ENCODE results near the gene TMPRSS13. TPM values are rescaled to one million over a fixed set of nuclear protein-coding genes. Genes with fewer than 3 reads are reported as not detected.

The TMPRSS13 gene
- total RNA-seq, 1 experiment from 2014 or later: 0.50 TPM

GRCh38 chr11:117915672-117916235 is 13.4 kb downstream of the TMPRSS13 start:
- Mint-ChIP-seq H3K4me3 (no peak overlapping the region), H3K36me3 (ENCODE audit: insufficient read depth in 1 of 3, low read depth in 3 of 3) (no peaks in the 10 kb centered on the region), H3K27ac (no peak overlapping the region), H3K4me1 (peaks cover 0 to 8% of the 10 kb centered on the region in 2 experiments), H3K9me3 (no peaks in the 10 kb centered on the region), H3K27me3 (ENCODE audit: low read depth) (peaks cover 17% of the 10 kb centered on the region)
- Histone ChIP-seq H3T11ph (ENCODE audit: low read length) (no peak overlapping the region), H3K9ac (ENCODE audit: extremely low read depth, insufficient read length, low read length) (no peak overlapping the region), H3K18ac (ENCODE audit: insufficient read length, low read depth, low read length) (no peak overlapping the region), H3K79me1 (ENCODE audit: insufficient read depth, low read depth, low read length, poor library complexity, severe bottlenecking) (no peaks in the 10 kb centered on the region), H2BK5ac (ENCODE audit: insufficient read length, low read length) (no peak overlapping the region), H4K91ac (ENCODE audit: insufficient read length, low read depth, low read length) (no peak overlapping the region), H2AFZ (ENCODE audit: low read length) (no peak overlapping the region), H4K5ac (ENCODE audit: insufficient read length, low read depth, low read length) (no peak overlapping the region), H4K8ac (replicated peaks; ENCODE audit: insufficient read length, low read depth, low read length) (no peak overlapping the region), H3K23me2 (ENCODE audit: insufficient read length, low read depth, low read length, poor library complexity, severe bottlenecking) (no peaks in the 10 kb centered on the region), H3K79me2 (ENCODE audit: insufficient read depth, low read length) (no peaks in the 10 kb centered on the region), H4K20me1 (ENCODE audit: control insufficient read depth, insufficient read depth, insufficient read length) (no peaks in the 10 kb centered on the region), H2BK120ac (ENCODE audit: low read depth, low read length, poor library complexity, severe bottlenecking) (no peak overlapping the region), H3K23ac (ENCODE audit: insufficient read length, low read depth, low read length) (no peak overlapping the region), H2BK15ac (ENCODE audit: low read depth, low read length) (no peak overlapping the region), H3K56ac (ENCODE audit: insufficient read length, low read depth, low read length) (no peak overlapping the region), H3K4me1 (ENCODE audit: insufficient read depth, low read length) (no peaks in the 10 kb centered on the region), H2AK5ac (ENCODE audit: insufficient read length, low read length) (no peak overlapping the region), H2BK12ac (ENCODE audit: insufficient read length, low read depth, low read length) (no peak overlapping the region), H3K27me3 (ENCODE audit: insufficient read depth, low read length) (no peaks in the 10 kb centered on the region), H2BK20ac (ENCODE audit: low read depth, low read length, poor library complexity, severe bottlenecking) (no peak overlapping the region), H3K4ac (ENCODE audit: low read depth, low read length) (no peak overlapping the region), H3K9me3 (ENCODE audit: control insufficient read depth, low read depth, low read length) (no peaks in the 10 kb centered on the region), H3K4me2 (ENCODE audit: insufficient read depth, insufficient read length, low read length) (no peak overlapping the region), H3K14ac (ENCODE audit: insufficient read depth, low read length) (no peak overlapping the region), H3K27ac (ENCODE audit: insufficient read length, low read depth, low read length) (no peak overlapping the region)
- peak; percentile 19 for DNase-seq
- no peak for TF ChIP-seq CTCF (conservative IDR thresholded peaks at IDR 0.05)
- no CpG with 5 or more reads among the region's 9 CpGs for WGBS (ENCODE audit: extremely low coverage, insufficient read length, low lambda C conversion rate)
